GM12801 (cell line): ENCODE measurements around the gene TAS2R9.

ENCODE experiments used
- TF ChIP-seq, protein P1 (sequence below): IDR thresholded peaks from one replicate; pipeline ENCODE4 v1.5.1; 2011; ENCODE audit warnings: control low read depth; ENCODE audit not compliant: insufficient read length; ENCODE audit errors: extremely low read depth

The TAS2R9 gene

DNA sequence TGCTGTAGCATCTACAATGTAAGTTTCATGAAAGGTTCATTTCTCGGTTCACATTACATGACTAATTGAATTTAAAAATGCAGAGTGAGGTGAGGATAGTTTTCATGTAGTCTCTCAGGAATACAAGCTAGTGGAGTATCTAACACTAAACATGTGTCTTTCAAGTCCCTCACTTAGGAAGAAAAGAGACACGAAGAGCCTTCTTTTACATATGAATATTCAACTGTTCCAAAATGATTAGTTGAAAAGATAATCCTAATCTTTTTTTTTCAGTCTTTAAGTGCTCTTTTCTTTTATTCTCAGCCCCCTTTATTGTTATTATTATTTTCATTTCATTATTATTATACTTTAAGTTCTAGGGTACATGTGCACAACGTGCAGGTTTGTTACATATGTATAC, 28.5 kb upstream of the TAS2R9 start:
- TF ChIP-seq, protein P1, sequence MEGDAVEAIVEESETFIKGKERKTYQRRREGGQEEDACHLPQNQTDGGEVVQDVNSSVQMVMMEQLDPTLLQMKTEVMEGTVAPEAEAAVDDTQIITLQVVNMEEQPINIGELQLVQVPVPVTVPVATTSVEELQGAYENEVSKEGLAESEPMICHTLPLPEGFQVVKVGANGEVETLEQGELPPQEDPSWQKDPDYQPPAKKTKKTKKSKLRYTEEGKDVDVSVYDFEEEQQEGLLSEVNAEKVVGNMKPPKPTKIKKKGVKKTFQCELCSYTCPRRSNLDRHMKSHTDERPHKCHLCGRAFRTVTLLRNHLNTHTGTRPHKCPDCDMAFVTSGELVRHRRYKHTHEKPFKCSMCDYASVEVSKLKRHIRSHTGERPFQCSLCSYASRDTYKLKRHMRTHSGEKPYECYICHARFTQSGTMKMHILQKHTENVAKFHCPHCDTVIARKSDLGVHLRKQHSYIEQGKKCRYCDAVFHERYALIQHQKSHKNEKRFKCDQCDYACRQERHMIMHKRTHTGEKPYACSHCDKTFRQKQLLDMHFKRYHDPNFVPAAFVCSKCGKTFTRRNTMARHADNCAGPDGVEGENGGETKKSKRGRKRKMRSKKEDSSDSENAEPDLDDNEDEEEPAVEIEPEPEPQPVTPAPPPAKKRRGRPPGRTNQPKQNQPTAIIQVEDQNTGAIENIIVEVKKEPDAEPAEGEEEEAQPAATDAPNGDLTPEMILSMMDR = no peak

DNA sequence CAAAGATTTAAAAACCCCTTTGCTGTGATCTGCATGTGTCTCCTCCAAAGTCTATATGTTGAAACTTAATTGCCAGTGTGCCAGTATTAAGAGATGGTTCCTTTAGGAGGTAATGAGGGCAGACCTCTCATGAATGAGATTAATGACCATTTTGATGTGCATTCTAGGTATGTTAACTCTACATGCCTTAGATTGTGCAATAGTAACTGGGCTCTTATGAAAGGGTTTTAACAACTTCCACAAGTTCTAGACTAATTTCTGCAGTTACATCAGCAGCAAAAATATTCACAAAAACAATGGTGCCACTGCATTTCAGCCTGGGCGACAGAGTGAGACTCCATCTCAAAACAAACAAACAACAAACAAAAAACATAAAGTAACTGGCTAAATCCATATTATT, 20.0 kb upstream of the TAS2R9 start:
- TF ChIP-seq, protein P1 = no peak

DNA sequence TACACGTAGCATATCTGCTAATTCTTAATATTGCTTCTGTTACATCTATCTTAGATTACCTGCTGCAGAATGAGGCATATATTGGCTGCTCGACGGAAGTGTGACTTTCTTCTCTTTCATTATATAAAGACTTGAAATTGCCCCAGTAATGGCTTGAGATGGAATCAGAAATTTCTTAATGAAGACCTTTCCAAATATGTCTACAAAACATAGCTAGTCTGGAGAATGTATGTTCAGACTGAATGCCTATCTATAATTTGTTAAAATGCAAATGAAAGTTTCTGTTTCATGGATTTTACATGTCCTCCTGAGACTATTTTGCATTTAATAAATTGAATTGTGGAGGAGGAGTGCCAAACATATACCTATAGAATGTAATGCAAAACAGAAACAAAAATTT, 16.3 kb upstream of the TAS2R9 start, which contains the start of gene TAS2R10:
Gene TAS2R10 (minus strand): TSS at position 101 of the 400 bp plus-strand sequence. CDS start 89 bp downstream, at position 12.
- TF ChIP-seq, protein P1 = no peak

DNA sequence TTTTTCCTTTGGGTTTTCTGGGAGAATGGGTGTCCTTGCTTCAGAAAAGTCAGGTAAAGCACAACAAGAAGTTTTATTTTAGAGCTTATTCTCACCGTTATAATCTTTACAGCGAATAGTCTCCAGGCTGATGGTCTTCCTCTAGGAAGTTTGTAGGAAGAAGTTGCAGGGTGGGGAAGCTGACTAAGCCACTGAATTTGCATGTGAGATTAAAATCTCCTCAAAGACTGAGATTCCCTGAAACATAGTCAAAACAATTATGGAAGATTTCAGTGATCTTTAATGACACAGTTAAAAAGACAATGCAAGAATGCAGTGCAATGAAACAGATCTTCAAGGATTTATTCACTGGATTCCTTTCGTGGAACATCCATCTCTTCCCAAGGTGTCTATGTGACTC, 15.0 kb upstream of the TAS2R9 start:
- TF ChIP-seq, protein P1 = no peak

DNA sequence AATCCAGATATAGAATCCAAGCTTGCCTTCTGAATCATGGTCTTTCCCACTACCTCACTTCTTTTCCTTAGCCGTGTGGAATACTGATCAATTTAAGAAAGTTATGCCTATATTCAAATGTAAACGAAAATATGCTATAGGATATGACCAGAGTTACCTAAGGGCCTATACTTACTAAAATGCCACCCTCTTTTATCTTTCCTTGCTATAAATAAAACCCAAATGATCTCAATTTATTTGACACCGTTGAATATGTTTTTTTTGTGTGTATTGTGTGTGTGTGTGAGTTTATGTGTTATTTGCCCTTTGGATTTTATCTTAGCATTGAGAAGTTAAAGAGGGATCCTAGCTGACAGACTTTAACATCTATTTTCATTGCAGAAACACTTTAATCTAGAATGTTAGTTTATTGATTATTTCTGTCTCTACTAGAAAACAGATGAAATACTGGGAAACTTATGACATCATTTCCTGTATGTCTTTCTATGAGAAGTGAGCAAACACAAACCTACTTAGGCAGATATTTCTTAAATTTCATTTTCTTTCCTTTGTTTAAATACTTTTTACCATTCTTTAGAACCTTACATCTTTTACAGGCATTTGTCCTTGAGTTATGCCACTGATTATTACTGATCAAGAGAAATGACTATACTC, 2.0 kb upstream of the TAS2R9 start:
- TF ChIP-seq, protein P1 = no peak

DNA sequence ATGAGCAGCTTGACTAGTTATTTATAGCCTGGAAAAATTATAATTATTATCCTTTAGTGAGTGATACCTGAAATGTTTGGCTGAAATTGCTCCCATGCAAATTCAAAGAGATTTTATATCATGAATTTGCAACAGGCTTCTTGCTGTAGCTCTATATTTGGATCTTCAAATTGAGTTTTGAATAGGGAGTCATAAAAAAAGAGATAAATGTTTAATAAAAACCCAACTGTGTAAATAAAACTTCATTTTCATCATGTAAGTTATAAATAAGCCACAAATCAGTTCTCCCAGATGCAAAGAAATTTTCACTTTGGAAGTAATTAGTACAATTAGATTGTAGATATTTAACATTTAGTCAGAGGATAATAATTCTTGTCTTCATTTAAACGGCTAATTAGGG, 2.8 kb downstream of the TAS2R9 start, which contains the start of gene TAS2R8:
Gene TAS2R8 (minus strand): TSS at position 101 of the 400 bp plus-strand sequence. CDS start 306 bp downstream, outside the sequence.
- TF ChIP-seq, protein P1 = no peak

DNA sequence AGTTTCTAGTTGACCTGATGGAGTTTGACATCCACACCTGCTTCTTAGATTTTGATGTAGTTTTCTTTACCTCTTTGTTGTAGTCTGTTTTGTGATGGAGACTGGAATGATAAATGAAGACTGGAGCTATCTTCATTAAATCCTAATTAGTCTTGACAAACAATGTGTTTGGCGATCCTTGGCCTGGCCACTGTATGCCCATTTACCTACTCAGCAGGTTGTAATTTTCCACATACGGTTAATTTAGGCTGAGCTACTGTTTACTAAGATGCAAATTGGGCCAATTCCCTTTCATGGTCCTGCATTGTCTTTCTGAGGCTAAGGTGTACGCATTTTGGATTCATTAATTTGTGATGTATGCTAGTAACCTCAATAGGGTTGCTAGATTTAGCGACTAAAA, 7.4 kb downstream of the TAS2R9 start, which contains the start of gene TAS2R7:
Gene TAS2R7 (minus strand): TSS at position 41 of the 400 bp plus-strand sequence. CDS start 57 bp downstream, outside the sequence.
- TF ChIP-seq, protein P1 = no peak
